ENCODE measurements around the gene RHBDF1.

DNA sequence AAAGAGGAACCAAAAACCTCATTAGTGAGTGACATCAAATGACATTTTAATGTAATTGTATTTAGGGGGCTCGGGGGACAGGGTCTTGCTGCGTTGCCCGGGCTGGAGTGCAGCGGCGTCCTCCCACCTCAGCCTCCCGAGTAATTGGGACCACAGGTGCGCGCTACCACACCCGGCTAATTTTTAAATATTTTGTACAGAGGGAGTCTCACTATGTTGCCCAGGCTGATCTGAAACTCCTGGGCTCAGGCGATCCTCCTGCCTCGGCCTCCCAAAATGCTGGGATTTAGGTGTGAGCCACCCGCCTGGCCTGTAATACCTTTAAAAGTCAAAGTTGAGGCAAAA, 18.2 kb downstream of the RHBDF1 start:
- TF ChIP-seq CTCF (conservative IDR thresholded peaks at IDR 0.05; ENCODE audit: low read depth, low read length) (no peak), EZH2 (IDR thresholded peaks at IDR 0.05; ENCODE audit: low read length, unreplicated experiment) (no peak)
